Measurements from ENCODE around the gene ZNF579.

- TF ChIP-seq CTCF (IDR thresholded peaks at IDR 0.05; ENCODE audit: control extremely low read depth in 1 of 3, insufficient read depth in 1 of 3, low read depth in 1 of 3, low read length in 3 of 3), result no peak
- no peak for TF ChIP-seq ASH2L (IDR thresholded peaks at IDR 0.05; ENCODE audit: low read length)
- TF ChIP-seq CHD7 (IDR thresholded peaks at IDR 0.05; ENCODE audit: insufficient replicate concordance, low read length), result no peak
- TF ChIP-seq POLR2AphosphoS5 (IDR thresholded peaks at IDR 0.05; ENCODE audit: low read depth, low read length), result no peak
- no peak for TF ChIP-seq ZNF274 (IDR thresholded peaks at IDR 0.05; ENCODE audit: borderline replicate concordance, extremely low read depth, low read length)
- TF ChIP-seq EZH2 (IDR thresholded peaks at IDR 0.05; ENCODE audit: low read depth, low read length, severe bottlenecking), result no peak
- TF ChIP-seq JUN (IDR thresholded peaks at IDR 0.05; ENCODE audit: low read depth, low read length), result no peak
- TF ChIP-seq POLR2A (IDR thresholded peaks at IDR 0.05; ENCODE audit: control extremely low read depth in 1 of 2, low read depth in 2 of 2, low read length in 2 of 2), result no peak
- TF ChIP-seq HDAC6 (IDR thresholded peaks at IDR 0.05; ENCODE audit: low read depth, low read length), result no peak
- TF ChIP-seq RAD21 (IDR thresholded peaks at IDR 0.05 in 1 of 2, conservative IDR thresholded peaks at IDR 0.05 in 1 of 2; ENCODE audit: low read depth in 2 of 2, low read length in 2 of 2), result no peak
- TF ChIP-seq BRCA1 (IDR thresholded peaks at IDR 0.05; ENCODE audit: low read depth, low read length), result no peak
These were observed 36.8 kb upstream of the ZNF579 start for GRCh38 chr19:55617426-55617825.

Data from H1 (cell line).